ENCODE measurements around the gene CEBPB. TPM values are rescaled to one million over a fixed set of nuclear protein-coding genes. Genes with fewer than 3 reads are reported as not detected.
A peak's percentile ranks its signal among the peaks of the same experiment; 100 is the strongest.

The CEBPB gene
- total RNA-seq, 1 experiment from 2014 or later, result 178 TPM

DNA sequence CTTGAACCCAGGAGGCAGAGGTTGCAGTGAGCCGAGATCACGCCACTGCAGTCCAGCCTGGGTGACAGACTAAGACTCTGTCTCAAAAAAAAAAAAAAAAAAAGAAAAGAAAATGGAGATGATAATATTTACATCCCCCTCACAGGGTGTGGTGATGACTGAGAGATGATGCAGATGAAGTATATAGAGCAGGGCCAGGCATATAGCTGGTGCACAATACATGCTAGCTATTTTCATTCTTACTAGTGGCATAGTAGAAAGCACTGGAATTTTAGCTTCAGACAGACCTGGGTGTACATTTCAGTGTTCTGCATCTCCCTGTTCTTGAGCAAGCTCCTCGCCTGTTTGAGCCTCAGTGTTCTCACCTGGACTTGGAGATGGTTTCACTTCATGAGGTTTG lies 36.9 kb downstream of the CEBPB start:
- DNase-seq (ENCODE audit: low spot score), result no peak

GRCh38 chr20:50229156-50229607 lies 38.6 kb downstream of the CEBPB start:
- DNase-seq (ENCODE audit: low spot score), result no peak

DNA sequence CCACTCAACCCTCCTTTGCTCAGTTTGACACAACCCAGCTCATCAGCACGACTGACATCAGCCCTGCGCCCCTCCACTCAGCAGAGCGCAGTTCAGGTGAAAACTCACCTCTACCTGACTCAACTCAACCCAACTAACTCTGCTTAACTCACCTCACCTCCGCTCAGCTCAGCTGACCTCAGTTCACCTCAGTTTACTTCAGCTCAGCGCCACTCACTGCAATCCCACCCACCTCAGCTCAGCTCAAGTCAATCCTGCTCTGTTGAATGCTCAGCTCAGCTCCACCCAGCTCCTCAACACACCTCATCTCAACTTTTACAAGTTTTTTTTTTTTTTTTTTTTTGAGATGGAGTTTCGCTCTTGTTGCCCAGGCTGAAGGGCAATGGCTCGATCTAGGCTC lies 39.6 kb downstream of the CEBPB start:
- DNase-seq (ENCODE audit: low spot score), result no peak

- no peak for DNase-seq (ENCODE audit: low spot score)
Observed at GRCh38 chr20:50230871-50231560, 40.4 kb downstream of the CEBPB start.

- no peak for DNase-seq (ENCODE audit: low spot score)
Observed at GRCh38 chr20:50231854-50232253, 41.2 kb downstream of the CEBPB start.

- DNase-seq (ENCODE audit: low spot score), result no peak
Observed at GRCh38 chr20:50232651-50233324, 42.2 kb downstream of the CEBPB start.

DNA sequence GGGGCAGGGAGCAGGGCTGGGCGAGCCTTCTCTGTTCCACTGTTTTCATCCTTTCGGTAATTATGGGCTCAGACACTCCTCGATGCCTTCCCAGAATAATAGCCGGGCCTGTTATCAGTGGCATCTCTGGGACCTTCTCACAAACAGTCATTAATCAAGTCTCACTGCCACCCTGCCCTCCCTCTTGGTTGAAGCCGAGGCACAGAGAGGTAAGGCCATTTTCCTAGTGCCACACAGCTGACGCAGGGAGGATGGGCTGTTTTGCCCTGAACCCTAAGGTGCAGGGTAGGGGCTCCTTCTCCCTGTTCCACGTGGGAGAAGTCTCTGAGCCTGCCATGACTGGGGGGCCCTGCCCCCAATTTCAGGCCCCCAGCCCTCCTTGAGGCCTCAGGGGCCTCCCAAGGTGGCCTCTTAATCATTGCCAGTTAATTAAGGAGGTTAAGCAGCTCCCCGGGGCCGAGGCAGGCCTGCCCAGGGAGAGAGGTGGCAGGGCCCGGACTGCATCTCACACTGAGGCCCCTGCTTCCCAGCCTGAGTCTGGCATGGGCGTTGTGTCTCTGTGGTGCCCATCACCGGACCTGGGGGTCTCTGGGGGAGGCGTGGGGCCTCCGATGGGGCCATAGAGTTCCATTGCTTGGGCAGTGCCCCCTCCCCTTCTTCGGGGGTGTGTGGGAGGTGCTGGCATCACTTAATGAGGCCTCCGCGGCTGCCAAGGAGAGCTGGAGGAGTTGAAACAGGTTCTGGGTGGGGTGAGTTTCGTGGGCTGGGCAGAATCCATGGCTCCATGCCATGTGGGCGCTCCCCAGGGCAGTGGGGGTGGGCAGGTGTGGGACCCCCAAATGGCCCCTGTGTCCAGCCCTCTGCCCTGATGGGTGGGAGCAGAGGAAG lies 42.9 kb downstream of the CEBPB start:
- DNase-seq (ENCODE audit: low spot score), result peak; percentile 52

DNA sequence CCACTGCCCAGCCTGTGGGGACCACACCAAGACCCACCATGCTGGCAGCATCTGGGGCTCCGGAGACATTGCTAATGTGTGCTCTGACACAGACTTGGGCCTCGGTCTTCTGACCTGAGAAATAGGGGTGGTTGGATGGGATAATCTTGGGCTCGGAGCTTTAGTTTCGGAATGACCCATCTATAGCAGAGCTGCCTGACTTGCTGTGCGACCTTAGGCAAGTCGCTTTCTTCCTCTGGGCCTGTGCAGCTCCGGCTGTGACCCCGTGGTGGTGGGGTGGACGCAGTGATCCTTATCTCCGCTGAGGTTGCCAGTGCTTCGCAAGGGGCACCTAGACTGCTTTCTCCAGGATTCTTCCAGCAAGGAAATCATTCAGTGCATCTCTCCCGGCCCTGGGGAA lies 43.7 kb downstream of the CEBPB start:
- DNase-seq (ENCODE audit: low spot score), result no peak

- peak; percentile 95 for DNase-seq (ENCODE audit: low spot score)
Observed at GRCh38 chr20:50237349-50237748, 46.7 kb downstream of the CEBPB start.

DNA sequence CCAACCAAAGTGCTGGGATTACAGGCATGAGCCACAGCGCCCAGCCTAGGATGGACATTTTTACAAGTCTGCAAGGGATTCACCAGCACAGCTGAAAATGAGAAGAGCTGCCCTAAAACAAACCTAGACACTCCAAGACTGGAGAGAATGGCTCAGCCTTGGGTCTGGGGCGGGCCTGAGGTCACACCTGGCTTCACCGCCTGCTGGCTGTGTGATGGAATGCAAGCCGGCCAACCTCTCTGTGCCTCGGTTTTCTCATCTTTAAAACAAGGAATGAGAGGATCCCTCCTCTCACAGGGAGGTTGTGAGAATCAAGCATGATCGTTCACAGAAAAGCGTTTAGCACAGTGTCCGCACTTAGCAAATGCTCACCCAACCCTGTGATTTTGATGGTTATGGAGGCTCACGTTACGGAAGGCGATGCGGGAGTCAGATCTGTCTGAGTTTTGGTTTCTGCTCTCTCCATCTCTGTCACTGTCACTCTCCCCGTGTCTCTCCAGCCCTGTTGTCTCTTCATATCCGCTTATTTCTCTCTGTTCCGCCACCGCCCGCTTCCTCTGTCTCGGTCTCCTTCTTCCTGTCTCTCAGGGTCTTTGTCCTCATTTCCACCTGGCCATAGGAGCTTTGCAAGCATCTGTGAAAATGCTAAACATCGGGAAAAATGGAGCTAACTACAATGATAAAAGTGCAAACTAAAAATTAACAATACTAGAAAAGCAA lies 47.6 kb downstream of the CEBPB start:
- DNase-seq (ENCODE audit: low spot score), result no peak

GRCh38 chr20:50240092-50240491 lies 49.5 kb downstream of the CEBPB start:
- DNase-seq (ENCODE audit: low spot score), result peak; percentile 55

GRCh38 chr20:50242178-50242514 lies 51.5 kb downstream of the CEBPB start:
- no peak for DNase-seq (ENCODE audit: low spot score)

Other genes with a start within 250 kb of the CEBPB start
- 1.5 and 2.6 TPM in 2 replicates for gene SNAI1, start 207.8 kb upstream of the CEBPB start, total RNA-seq (2014; rRNA removed; shearing (Covaris generic))
- 53.3 and 68.3 TPM in 2 replicates for gene UBE2V1, start 77.7 kb upstream of the CEBPB start, total RNA-seq (2014; rRNA removed; shearing (Covaris generic))
- 98.1 and 98.6 TPM in 2 replicates for gene PEDS1, start 37.1 kb upstream of the CEBPB start, total RNA-seq (2014; rRNA removed; shearing (Covaris generic))